ENCODE measurements around the gene THBS2.

DNA sequence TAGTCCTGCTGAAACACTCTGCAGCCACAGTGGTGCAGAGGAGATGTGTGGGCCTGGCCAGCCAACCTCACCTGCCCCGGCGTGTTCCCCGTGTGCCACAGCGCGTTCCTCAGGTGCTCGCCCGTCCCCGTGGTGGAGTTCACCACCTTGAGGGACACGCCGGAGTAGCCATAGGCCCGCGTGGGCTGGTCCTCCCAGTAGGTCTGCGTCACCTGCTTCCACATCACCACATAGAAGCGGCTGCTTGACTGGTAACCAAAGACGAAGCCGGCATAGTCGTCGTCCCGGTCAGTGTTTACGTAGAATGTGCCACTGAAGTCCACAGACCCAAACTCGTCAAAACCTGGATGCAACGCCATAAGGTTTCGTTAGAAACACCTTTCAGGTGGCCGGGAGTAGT is 31.5 kb downstream of the THBS2 start:
- TF ChIP-seq, protein P1, sequence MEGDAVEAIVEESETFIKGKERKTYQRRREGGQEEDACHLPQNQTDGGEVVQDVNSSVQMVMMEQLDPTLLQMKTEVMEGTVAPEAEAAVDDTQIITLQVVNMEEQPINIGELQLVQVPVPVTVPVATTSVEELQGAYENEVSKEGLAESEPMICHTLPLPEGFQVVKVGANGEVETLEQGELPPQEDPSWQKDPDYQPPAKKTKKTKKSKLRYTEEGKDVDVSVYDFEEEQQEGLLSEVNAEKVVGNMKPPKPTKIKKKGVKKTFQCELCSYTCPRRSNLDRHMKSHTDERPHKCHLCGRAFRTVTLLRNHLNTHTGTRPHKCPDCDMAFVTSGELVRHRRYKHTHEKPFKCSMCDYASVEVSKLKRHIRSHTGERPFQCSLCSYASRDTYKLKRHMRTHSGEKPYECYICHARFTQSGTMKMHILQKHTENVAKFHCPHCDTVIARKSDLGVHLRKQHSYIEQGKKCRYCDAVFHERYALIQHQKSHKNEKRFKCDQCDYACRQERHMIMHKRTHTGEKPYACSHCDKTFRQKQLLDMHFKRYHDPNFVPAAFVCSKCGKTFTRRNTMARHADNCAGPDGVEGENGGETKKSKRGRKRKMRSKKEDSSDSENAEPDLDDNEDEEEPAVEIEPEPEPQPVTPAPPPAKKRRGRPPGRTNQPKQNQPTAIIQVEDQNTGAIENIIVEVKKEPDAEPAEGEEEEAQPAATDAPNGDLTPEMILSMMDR (IDR thresholded peaks at IDR 0.05), result no peak
- no peak for TF ChIP-seq POLR2A (IDR thresholded peaks at IDR 0.05)
